ENCODE data around the gene H6PD.
A peak's percentile ranks its signal among the peaks of the same experiment; 100 is the strongest.
"Not testable (repeated sequence)": the region's sequence is repeated elsewhere in the genome, so short reads cannot be mapped to it uniquely, and the experiment has no call there.

The H6PD gene

GRCh38 chr1:9281071-9281827 is 46.7 kb downstream of the H6PD start:
- DNase-seq: no peak

- no peak for DNase-seq
These were observed 47.5 kb downstream of the H6PD start for GRCh38 chr1:9281908-9282695.

GRCh38 chr1:9282696-9282955 is 48.1 kb downstream of the H6PD start:
- no peak for DNase-seq

GRCh38 chr1:9284061-9284460 is 49.5 kb downstream of the H6PD start:
- DNase-seq: no peak

GRCh38 chr1:9286556-9286955 is 52.0 kb downstream of the H6PD start:
- no peak for DNase-seq

- peak; percentile 87 for DNase-seq
These were observed 54.5 kb downstream of the H6PD start for GRCh38 chr1:9289090-9289534.

- DNase-seq: no peak
These were observed 55.3 kb downstream of the H6PD start for GRCh38 chr1:9289711-9290485.

GRCh38 chr1:9291914-9292360 is 57.4 kb downstream of the H6PD start:
- DNase-seq: no peak

GRCh38 chr1:9292361-9293240 is 58.0 kb downstream of the H6PD start, which contains the start of gene SPSB1:
TSS of gene SPSB1 (plus strand) at chr1:9292894. CDS start at chr1:9355892, 62,998 bp downstream.
- DNase-seq: peak; percentile 62

GRCh38 chr1:9293241-9293532 is 58.6 kb downstream of the H6PD start:
- no peak for DNase-seq

- DNase-seq: peak; percentile 34
These were observed 59.2 kb downstream of the H6PD start for GRCh38 chr1:9293533-9294404.

GRCh38 chr1:9294405-9294773 is 59.8 kb downstream of the H6PD start:
- DNase-seq: peak; percentile 25

GRCh38 chr1:9294910-9295636 is 60.5 kb downstream of the H6PD start:
- no peak for DNase-seq

- no peak for DNase-seq
These were observed 61.3 kb downstream of the H6PD start for GRCh38 chr1:9295884-9296283.

- no peak for DNase-seq
These were observed 62.3 kb downstream of the H6PD start for GRCh38 chr1:9296850-9297249.

GRCh38 chr1:9297831-9298230 is 63.3 kb downstream of the H6PD start:
- DNase-seq: no peak

- no peak for DNase-seq
These were observed 63.7 kb downstream of the H6PD start for GRCh38 chr1:9298282-9298681.

- not testable (repeated sequence) for DNase-seq
These were observed 65.3 kb downstream of the H6PD start for GRCh38 chr1:9299571-9300541.

- no peak for DNase-seq
These were observed 66.0 kb downstream of the H6PD start for GRCh38 chr1:9300573-9300972.
